ENCODE measurements around the gene INO80.
"Not testable (repeated sequence)": the region's sequence is repeated elsewhere in the genome, so short reads cannot be mapped to it uniquely, and the experiment has no call there.

The INO80 gene

DNA sequence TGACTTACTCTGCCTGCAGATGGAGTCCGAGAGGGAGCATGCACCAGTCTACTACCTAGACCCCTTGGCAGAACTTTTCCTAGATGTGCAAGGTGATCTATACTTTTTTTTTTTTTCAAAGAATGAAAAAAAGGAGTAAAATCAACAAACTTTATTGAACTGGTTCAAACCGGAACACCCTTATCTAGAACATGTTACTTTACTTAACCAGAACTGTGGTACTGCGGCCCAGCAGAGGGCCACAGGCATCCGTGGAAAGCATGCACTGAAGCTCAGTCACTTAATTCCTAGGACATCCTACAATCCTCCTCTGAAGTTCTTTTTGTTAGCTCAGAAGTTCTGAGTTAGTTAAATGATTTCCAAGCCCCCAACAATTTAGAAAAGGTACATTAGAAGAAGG is 141.2 kb downstream of the INO80 start:
- DNase-seq (ENCODE audit: insufficient read length) (no peak), FAIRE-seq (no peak)
- no peak for TF ChIP-seq POLR2A (IDR thresholded peaks at IDR 0.05; ENCODE audit: low read depth, low read length)
- no peak for TF ChIP-seq TAF1 (IDR thresholded peaks at IDR 0.05; ENCODE audit: borderline replicate concordance, low read depth, low read length)
- TF ChIP-seq POLR2AphosphoS5 (IDR thresholded peaks at IDR 0.05; ENCODE audit: low read depth, low read length) = no peak

DNA sequence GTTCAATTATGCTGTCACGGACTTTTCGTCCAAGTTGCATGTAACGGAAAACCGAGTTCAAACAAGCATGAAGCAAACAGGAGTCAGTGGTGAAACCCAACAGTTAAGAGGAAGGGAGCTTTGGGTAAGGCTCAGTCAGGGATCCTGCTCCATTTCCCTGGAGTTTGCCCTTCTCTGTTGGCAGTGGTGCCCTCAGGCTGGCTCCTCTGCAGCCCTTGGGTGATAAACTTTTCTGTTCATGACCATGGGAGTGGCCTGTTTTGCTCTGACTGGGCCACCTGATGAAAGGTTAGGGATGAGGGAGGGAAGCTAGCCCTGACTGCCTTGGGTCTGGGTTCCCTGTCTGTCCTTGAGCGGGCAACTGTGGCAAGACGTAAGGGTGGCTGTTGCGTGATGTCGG is 146.7 kb downstream of the INO80 start:
- DNase-seq (ENCODE audit: insufficient read length) (no peak), FAIRE-seq (no peak)
- TF ChIP-seq POLR2A (IDR thresholded peaks at IDR 0.05; ENCODE audit: low read depth, low read length) (no peak), TAF1 (IDR thresholded peaks at IDR 0.05; ENCODE audit: borderline replicate concordance, low read depth, low read length) (no peak), POLR2AphosphoS5 (IDR thresholded peaks at IDR 0.05; ENCODE audit: low read depth, low read length) (no peak)

DNA sequence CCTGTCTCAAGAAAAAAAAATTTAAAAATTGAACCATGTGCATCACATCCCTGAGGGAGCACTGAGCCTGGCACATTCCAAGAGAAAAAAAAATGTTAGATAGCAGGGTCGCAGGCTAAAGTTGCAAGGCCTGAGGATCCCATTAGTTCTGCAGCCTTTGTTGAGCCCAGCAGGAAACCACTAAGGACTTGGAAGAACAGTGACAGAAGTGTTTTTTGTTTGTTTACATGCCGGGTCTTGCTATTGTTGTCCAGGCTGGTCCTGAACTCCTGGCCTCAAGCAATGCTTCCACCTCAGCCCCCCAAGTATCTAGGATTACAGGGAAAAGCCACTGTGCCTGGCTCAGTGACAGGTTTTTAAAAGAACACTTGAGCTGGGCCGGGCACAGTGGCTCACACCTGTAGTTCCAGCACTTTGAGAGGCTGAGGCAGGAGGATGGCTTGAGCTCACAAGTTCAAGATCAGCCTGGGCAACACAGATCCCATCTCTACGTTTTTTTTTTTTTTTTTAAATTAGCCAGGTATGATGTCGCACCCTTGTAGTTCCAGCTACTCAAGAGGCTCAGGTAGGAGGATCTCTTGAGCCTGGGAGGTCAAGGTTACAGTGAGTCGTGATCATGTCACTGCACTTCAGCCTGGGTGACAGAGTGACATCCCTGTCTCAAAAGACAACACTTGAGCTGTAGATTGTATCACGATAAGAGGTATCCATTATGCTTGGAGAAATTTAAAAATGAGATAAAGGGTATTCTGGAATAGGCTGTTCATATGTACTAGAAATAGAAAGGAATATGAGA is 147.6 kb downstream of the INO80 start:
- FAIRE-seq (no peak), DNase-seq (ENCODE audit: insufficient read length) (no peak)
- TF ChIP-seq TAF1 (IDR thresholded peaks at IDR 0.05; ENCODE audit: borderline replicate concordance, low read depth, low read length) = no peak
- TF ChIP-seq POLR2AphosphoS5 (IDR thresholded peaks at IDR 0.05; ENCODE audit: low read depth, low read length) = no peak
- TF ChIP-seq POLR2A (IDR thresholded peaks at IDR 0.05; ENCODE audit: low read depth, low read length) = no peak

DNA sequence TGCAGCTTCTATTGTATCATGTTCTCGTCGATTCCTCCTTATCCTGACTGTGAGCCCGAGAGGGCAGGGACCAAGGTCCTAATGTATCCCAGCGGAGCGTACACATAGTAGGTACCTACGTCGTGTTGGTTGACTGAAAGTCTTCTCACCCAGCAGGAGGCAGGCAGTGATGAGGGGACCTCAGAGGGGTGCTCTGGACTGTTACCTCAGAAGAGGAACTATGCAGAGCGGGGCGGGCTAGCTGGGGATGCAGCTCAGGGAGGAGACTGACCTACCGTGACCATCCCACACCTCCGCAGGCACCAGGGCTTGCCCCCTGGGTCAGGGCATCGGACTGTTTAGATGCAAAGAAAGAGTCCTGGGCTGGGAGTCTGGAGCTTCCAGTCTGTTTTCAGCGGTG is 151.4 kb downstream of the INO80 start:
- DNase-seq (ENCODE audit: insufficient read length) = no peak
- TF ChIP-seq POLR2AphosphoS5 (IDR thresholded peaks at IDR 0.05; ENCODE audit: low read depth, low read length) (no peak), TAF1 (IDR thresholded peaks at IDR 0.05; ENCODE audit: borderline replicate concordance, low read depth, low read length) (no peak), POLR2A (IDR thresholded peaks at IDR 0.05; ENCODE audit: low read depth, low read length) (no peak)
- no peak for FAIRE-seq

DNA sequence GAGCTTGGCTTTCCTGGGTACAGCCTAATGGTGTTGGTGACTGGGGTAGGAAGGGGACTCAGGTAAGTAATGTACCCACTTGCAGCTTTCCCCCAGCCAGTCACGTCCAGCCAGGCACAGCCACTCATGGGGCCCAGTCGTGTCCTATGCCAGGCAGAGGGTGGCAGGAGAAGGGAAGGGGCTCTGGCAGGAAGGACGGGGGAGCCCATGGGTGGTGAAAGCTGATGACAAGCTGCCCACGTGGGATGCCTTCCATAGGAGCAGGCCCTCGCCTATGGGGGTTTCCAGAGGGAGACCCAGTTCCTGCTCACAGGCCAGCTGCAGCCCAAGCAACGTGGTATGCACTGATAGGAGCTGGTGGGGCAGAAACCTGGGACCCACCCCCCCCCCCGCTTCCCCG is 152.1 kb downstream of the INO80 start:
- no peak for FAIRE-seq
- DNase-seq (ENCODE audit: insufficient read length) = no peak
- TF ChIP-seq POLR2A (IDR thresholded peaks at IDR 0.05; ENCODE audit: low read depth, low read length) (no peak), POLR2AphosphoS5 (IDR thresholded peaks at IDR 0.05; ENCODE audit: low read depth, low read length) (no peak), TAF1 (IDR thresholded peaks at IDR 0.05; ENCODE audit: borderline replicate concordance, low read depth, low read length) (no peak)

DNA sequence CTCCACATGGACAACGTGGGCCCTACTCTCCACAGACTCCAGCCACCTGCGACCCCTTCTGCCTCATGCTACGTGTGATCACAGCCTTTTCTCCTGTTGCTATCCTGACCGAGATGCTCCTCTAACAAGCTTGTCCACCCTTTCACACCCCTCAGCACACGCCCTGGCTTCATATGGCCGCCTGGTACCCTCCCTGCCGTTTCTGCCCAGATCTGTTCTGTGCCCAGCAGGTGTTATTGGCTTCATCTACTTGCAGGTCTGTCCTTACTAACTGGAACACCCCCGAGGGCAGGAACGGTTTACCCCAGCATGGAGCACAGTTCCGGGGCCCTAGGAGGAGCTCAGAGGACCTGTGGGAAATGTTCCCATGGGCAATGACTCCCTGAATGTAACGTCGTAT is 152.9 kb downstream of the INO80 start:
- FAIRE-seq (no peak), DNase-seq (ENCODE audit: insufficient read length) (no peak)
- TF ChIP-seq TAF1 (IDR thresholded peaks at IDR 0.05; ENCODE audit: borderline replicate concordance, low read depth, low read length) (no peak), POLR2A (IDR thresholded peaks at IDR 0.05; ENCODE audit: low read depth, low read length) (no peak), POLR2AphosphoS5 (IDR thresholded peaks at IDR 0.05; ENCODE audit: low read depth, low read length) (no peak)

DNA sequence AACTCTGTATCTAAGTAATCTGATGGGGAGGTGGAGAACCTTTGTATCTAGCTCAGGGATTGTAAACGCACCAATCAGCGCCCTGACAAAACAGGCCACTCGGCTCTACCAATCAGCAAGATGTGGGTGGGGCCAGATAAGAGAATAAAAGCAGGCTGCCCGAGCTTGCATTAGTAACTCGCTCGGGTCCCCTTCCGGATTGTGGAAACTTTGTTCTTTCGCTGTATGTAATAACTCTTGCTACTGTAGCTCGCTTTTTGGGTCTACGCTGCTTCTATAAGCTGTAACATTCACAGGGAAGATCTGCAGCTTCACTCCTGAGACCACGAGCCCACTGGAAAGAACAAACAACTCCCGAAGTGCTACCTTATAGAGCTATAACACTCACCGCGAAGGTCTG is 153.8 kb downstream of the INO80 start:
- DNase-seq (ENCODE audit: insufficient read length); FAIRE-seq: not testable (repeated sequence)

DNA sequence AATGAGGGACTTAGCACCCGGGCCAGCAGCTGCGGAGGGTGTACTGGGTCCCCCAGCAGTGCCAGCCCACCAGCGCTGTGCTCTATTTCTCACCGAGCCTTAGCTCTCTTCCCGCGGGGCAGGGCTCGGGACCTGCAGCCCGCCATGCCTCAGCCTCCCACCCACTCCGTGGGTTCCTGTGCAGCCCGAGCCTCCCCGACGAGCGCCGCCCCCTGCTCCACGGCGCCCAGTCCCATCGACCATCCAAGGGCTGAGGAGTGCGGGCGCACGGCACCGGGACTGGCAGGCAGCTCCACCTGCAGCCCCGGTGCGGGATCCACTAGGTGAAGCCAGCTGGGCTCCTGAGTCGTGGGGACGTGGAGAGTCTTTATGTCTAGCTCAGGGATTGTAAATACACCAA is 154.3 kb downstream of the INO80 start:
- FAIRE-seq; DNase-seq (ENCODE audit: insufficient read length): not testable (repeated sequence)

DNA sequence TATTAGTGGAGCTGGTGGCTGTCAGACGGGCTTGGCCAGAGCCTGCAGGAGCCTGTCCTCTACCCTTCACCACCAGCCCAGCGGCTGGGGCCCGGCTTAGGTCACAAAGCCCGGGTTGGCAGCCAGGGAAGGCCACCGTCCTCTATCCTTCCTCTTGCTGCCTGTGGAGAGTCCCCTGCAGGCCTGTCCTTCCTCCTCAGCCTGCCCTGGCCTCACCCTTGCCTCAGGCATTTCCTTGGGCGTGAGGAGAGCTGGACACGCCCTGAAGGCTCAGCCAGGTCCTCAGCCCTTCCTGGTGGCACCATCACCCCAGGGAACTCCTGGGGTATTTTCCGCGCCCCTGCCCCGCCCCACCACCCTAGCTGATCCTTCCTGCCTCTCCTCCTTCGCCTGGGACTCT is 155.2 kb downstream of the INO80 start:
- no peak for TF ChIP-seq POLR2A (IDR thresholded peaks at IDR 0.05; ENCODE audit: low read depth, low read length)
- no peak for TF ChIP-seq TAF1 (IDR thresholded peaks at IDR 0.05; ENCODE audit: borderline replicate concordance, low read depth, low read length)
- no peak for TF ChIP-seq POLR2AphosphoS5 (IDR thresholded peaks at IDR 0.05; ENCODE audit: low read depth, low read length)
- FAIRE-seq (no peak), DNase-seq (ENCODE audit: insufficient read length) (no peak)

DNA sequence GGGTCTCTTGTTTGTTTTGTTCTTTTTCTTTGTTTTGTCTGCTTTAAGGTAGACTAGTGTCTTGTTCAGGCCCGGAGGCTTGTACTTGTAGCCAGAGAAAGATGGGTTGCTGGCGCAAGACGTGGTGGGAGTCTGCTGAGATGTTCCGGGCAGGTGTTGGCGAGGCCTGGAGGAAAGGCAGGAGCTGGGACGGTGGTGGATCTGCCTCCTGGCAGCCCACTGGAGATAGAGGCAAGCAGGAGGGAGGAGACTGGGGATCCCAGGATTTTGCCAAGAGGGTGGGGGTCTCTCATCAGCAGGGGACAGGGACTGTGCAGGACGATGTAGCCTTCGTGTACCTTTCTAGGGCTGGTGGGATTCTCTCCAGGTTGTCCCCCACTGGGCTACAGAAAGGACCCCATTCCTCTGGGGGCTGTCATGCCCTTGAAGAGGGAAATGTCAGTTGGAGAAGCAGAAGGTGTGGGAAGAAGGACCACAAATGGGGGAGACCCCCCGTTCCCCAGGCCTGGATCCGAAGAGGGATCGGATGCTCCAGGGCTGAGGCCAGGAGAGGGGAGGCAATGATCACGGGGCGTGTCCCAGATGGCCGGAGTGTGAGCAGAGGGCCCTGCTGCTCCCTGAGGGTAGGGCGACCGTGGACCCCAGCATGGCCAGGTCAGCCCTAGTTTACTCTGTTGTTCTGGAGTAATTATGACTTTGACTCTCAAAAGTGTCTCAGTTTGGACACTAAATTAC is 155.8 kb downstream of the INO80 start:
- TF ChIP-seq TAF1 (IDR thresholded peaks at IDR 0.05; ENCODE audit: borderline replicate concordance, low read depth, low read length) (no peak), POLR2A (IDR thresholded peaks at IDR 0.05; ENCODE audit: low read depth, low read length) (no peak), POLR2AphosphoS5 (IDR thresholded peaks at IDR 0.05; ENCODE audit: low read depth, low read length) (no peak)
- no peak for FAIRE-seq
- no peak for DNase-seq (ENCODE audit: insufficient read length)

DNA sequence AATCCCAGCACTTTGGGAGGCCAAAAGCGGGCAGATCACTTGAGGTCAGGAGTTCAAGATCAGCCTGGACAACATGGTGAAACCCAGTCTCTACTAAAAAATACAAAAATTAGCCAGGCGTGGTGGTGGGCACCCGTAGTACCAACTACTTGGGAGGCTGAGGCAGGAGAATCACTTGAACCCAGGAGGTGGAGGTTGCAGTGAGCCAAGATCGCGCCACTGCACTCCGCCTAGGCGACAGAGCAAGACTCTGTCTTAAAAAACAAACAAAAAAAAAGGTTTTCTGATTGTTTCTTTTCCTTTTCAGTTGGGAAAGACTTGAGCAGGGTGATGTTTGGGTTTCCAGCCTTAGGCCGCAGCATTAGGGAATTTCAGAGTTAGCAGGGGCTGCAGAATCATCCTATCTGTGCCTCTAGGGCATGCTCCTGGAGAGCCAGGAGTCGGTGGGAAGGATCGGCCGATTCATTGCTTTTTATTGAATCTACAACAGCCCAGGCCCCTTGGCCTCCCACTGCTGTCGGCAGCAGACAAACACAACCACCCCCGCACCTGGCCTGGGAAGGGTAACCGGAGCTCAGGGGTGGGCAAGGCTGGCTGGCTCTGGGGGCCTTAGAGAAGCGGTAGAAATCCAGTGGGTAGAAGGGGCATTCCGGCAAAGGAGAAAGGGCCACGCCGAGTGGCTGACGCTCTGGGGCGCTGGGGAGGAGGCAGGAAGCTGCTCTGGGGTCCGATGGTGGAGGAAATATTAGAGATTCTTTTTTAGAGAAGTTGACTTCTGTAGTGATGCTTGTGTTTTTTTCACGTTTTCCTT is 156.5 kb downstream of the INO80 start:
- FAIRE-seq = no peak
- no peak for TF ChIP-seq POLR2A (IDR thresholded peaks at IDR 0.05; ENCODE audit: low read depth, low read length)
- no peak for TF ChIP-seq POLR2AphosphoS5 (IDR thresholded peaks at IDR 0.05; ENCODE audit: low read depth, low read length)
- TF ChIP-seq TAF1 (IDR thresholded peaks at IDR 0.05; ENCODE audit: borderline replicate concordance, low read depth, low read length) = no peak
- no peak for DNase-seq (ENCODE audit: insufficient read length)

DNA sequence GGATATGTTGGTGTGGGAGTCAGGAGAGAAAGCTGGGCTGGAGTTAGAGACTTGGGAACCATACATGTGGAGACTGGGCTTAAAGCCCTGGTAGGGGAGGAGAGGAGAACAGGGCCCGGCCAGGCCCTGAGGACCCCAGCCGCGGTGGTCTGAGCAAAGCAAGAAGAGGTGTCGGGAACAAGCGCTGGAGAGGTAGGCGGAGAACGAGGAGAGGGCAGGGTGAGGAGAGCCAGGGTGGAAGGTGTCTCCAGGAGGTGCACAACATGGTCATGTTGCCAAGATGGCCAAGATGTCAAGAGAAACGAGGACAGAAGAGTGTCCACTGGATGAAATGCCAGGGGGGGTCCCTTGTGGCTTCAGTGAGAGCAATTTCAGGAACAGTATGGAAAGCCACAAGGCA is 157.4 kb downstream of the INO80 start:
- DNase-seq (ENCODE audit: insufficient read length) (no peak), FAIRE-seq (no peak)
- TF ChIP-seq POLR2AphosphoS5 (IDR thresholded peaks at IDR 0.05; ENCODE audit: low read depth, low read length) (no peak), POLR2A (IDR thresholded peaks at IDR 0.05; ENCODE audit: low read depth, low read length) (no peak), TAF1 (IDR thresholded peaks at IDR 0.05; ENCODE audit: borderline replicate concordance, low read depth, low read length) (no peak)
